Panc1 (cell line): ENCODE results near the gene LRRC10B. TPM values are rescaled to one million over a fixed set of nuclear protein-coding genes. Genes with fewer than 3 reads are reported as not detected.

ENCODE experiments used
- ATAC-seq: fragments of 200-7000 bp; cut with Tn5 transposase; 2 replicates; pipeline ENCODE4 v1.9.1; 2020; ENCODE audit warnings: mild to moderate bottlenecking, moderate library complexity
- BruUV-seq: library from RNA; stranded (reverse); fragments of 400-500 nt; replicated peaks from 2 replicates; lab custom pipeline; 2021; lab: Mats Ljungman, UMichigan
- CTCF ChIA-PET: fragments of 300-600 bp; sonication (Branson Sonifier 250); formaldehyde crosslinking; loops from one replicate; lab custom pipeline; 2022; ENCODE audit warnings: antibody characterized with exemption; lab: Charles Lee
- POLR2A ChIA-PET: fragments of 300-600 bp; sonication (Branson Sonifier 250); formaldehyde crosslinking; loops from one replicate; lab custom pipeline; 2022; ENCODE audit warnings: antibody characterized with exemption; lab: Charles Lee
- DNase-seq: peaks from one replicate; pipeline ENCODE4 v3.0.0-alpha.2; 2010; ENCODE audit warnings: low read depth, low spot score
- H3K27ac ChIP-seq: 2 replicates; pipeline ENCODE4 v1.5.1; 2011; ENCODE audit warnings: mild to moderate bottlenecking, low read length, inconsistent platforms
- H3K27me3 ChIP-seq: fragments of 200-500 bp; sonication (Bioruptor generic); 2 replicates; pipeline ENCODE4 v1.6.0; 2014; ENCODE audit warnings: low read length, inconsistent platforms; ENCODE audit not compliant: control insufficient read depth, insufficient read depth
- H3K36me3 ChIP-seq: fragments of 200-500 bp; sonication (Bioruptor generic); 2 replicates; pipeline ENCODE4 v1.5.1; 2014; ENCODE audit warnings: inconsistent platforms, mild to moderate bottlenecking, low read length, moderate library complexity; ENCODE audit not compliant: control insufficient read depth, insufficient read depth
- H3K4me1 ChIP-seq: 2 replicates; pipeline ENCODE4 v1.5.1; 2011; ENCODE audit warnings: inconsistent platforms, mild to moderate bottlenecking, low read length, moderate library complexity; ENCODE audit not compliant: control insufficient read depth, insufficient read depth
- H3K4me3 ChIP-seq, 2 experiments: 2 replicates each; pipeline ENCODE4 v1.5.1; 2011 to 2012; ENCODE audit warnings: low read depth in 2 of 2, low read length in 2 of 2, mild to moderate bottlenecking in 2 of 2, inconsistent platforms in 1 of 2, moderate library complexity in 1 of 2
- H3K9me3 ChIP-seq: fragments of 200-500 bp; sonication (Bioruptor generic); 2 replicates; pipeline ENCODE4 v1.5.1; 2014; ENCODE audit warnings: low read depth, mild to moderate bottlenecking, inconsistent platforms, low read length, moderate library complexity; ENCODE audit not compliant: control insufficient read depth, insufficient read depth
- POLR2AphosphoS5 ChIP-seq: IDR thresholded peaks from 2 replicates; pipeline ENCODE4 v1.6.1; 2012; ENCODE audit warnings: mild to moderate bottlenecking, low read depth, low read length, moderate library complexity
- SIN3A ChIP-seq: IDR thresholded peaks from 2 replicates; pipeline ENCODE4 v1.6.1; 2012; ENCODE audit warnings: low read depth, mild to moderate bottlenecking, low read length, moderate library complexity, borderline replicate concordance; ENCODE audit not compliant: insufficient read depth
- TCF7L2 ChIP-seq: IDR thresholded peaks from 2 replicates; pipeline ENCODE4 v1.6.1; 2011; ENCODE audit warnings: mild to moderate bottlenecking, low read depth, low read length, inconsistent platforms
- in situ Hi-C: cut with HindIII; loops from 2 replicates; pipeline ENCODE4 v1.10.0; 2016; ENCODE audit warnings: low sequenced_read_pairs, low pct_unique_long_range_greater_than_20kb
- intact Hi-C: fragments of 100-400 bp; cut with micrococcal nuclease; formaldehyde crosslinking; loops from one replicate; pipeline ENCODE4 v1.10.0; 2022; ENCODE audit not compliant: unreplicated experiment
- total RNA-seq: library from RNA; stranded (reverse); gene quantifications from one replicate; pipeline ENCODE4 v1.2.1, GENCODE V29; 2021; ENCODE audit not compliant: unreplicated experiment
- TF ChIP-seq, protein P1 (sequence below): fragments of 450-650 bp; IDR thresholded peaks from 2 replicates; pipeline ENCODE4 v1.5.1; 2017; ENCODE audit warnings: mild to moderate bottlenecking
- TF ChIP-seq, protein P2 (sequence below), 2 experiments: IDR thresholded peaks; 2 replicates each; pipeline ENCODE4 v1.6.1; 2011 to 2012; ENCODE audit warnings: low read depth in 2 of 2, control low read depth in 1 of 2, low read length in 1 of 2, mild to moderate bottlenecking in 1 of 2, moderate library complexity in 1 of 2; ENCODE audit not compliant: insufficient read depth in 1 of 2

LRRC10B gene
- total RNA-seq, 1 experiment from 2014 or later, result 0.23 TPM

DNA sequence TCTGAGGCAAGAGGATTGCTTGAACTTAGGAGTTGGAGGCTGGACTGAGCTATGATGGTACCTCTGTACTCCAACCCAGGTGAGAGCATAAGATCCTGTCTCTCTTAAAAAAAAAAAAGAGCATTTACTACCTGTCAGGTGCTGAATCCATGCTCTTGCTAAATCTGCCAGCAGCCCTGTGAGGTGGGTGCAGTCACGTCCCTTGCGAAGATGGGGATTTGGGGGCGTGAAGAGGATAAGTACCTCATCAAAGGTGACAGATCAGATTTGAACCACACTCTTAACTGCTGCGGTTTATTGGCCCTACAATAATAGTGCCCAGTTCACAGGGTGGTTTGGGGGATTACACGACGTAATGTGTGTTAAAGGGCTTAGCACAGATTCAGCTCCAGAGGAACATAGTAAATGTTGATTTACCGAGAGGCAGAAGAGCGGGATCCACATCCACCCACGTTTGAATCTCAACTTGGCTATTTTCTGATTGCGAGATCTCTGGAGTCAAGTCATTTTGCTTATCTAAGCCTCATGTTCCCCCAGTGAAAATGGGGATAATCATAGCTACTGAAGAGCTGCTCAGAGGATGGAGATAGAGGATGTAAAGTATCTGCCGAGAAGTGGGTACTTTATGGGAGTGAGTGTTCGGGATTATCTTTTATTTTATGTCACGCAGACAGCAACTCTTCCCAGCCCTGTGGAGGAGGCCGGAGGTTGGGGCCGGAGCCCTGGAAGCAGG, 28.1 kb upstream of the LRRC10B start:
- no peaks in the 10 kb centered on the region for H3K27me3 ChIP-seq
- H3K36me3 ChIP-seq, result no peaks in the 10 kb centered on the region
- peaks cover 3% of the 10 kb centered on the region; the same call in 1 of the 2 replicates for H3K4me1 ChIP-seq
- intact Hi-C loops (no loop called here), in situ Hi-C loops (no loop called here)
- no peak for TF ChIP-seq POLR2AphosphoS5
- TF ChIP-seq, protein P1, sequence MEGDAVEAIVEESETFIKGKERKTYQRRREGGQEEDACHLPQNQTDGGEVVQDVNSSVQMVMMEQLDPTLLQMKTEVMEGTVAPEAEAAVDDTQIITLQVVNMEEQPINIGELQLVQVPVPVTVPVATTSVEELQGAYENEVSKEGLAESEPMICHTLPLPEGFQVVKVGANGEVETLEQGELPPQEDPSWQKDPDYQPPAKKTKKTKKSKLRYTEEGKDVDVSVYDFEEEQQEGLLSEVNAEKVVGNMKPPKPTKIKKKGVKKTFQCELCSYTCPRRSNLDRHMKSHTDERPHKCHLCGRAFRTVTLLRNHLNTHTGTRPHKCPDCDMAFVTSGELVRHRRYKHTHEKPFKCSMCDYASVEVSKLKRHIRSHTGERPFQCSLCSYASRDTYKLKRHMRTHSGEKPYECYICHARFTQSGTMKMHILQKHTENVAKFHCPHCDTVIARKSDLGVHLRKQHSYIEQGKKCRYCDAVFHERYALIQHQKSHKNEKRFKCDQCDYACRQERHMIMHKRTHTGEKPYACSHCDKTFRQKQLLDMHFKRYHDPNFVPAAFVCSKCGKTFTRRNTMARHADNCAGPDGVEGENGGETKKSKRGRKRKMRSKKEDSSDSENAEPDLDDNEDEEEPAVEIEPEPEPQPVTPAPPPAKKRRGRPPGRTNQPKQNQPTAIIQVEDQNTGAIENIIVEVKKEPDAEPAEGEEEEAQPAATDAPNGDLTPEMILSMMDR, result no peak
- TF ChIP-seq TCF7L2, result no peak
- TF ChIP-seq, protein P2, sequence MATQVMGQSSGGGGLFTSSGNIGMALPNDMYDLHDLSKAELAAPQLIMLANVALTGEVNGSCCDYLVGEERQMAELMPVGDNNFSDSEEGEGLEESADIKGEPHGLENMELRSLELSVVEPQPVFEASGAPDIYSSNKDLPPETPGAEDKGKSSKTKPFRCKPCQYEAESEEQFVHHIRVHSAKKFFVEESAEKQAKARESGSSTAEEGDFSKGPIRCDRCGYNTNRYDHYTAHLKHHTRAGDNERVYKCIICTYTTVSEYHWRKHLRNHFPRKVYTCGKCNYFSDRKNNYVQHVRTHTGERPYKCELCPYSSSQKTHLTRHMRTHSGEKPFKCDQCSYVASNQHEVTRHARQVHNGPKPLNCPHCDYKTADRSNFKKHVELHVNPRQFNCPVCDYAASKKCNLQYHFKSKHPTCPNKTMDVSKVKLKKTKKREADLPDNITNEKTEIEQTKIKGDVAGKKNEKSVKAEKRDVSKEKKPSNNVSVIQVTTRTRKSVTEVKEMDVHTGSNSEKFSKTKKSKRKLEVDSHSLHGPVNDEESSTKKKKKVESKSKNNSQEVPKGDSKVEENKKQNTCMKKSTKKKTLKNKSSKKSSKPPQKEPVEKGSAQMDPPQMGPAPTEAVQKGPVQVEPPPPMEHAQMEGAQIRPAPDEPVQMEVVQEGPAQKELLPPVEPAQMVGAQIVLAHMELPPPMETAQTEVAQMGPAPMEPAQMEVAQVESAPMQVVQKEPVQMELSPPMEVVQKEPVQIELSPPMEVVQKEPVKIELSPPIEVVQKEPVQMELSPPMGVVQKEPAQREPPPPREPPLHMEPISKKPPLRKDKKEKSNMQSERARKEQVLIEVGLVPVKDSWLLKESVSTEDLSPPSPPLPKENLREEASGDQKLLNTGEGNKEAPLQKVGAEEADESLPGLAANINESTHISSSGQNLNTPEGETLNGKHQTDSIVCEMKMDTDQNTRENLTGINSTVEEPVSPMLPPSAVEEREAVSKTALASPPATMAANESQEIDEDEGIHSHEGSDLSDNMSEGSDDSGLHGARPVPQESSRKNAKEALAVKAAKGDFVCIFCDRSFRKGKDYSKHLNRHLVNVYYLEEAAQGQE (IDR thresholded peaks at IDR 0.05; ENCODE audit: insufficient read depth in 1 of 2, low read depth in 2 of 2, low read length in 1 of 2), result no peak
- no peak for TF ChIP-seq SIN3A
- H3K9me3 ChIP-seq, result no peaks in the 10 kb centered on the region
- ChIA-PET CTCF (interaction anchor here (0.7 kb wide), 1 partner anchor 25 kb away, joined by 3 read pairs; no protein-coding TSS in a partner anchor), POLR2A (interaction anchor here (0.6 kb wide), 1 partner anchor 14 kb away, joined by 4 read pairs; no protein-coding TSS in a partner anchor)
- no TSS peak for BruUV-seq
- no peak for DNase-seq
- H3K27ac ChIP-seq, result no peak overlapping the region
- no peak overlapping the region for H3K4me3 ChIP-seq
- no peak; the same call in 1 of the 2 replicates for ATAC-seq

DNA sequence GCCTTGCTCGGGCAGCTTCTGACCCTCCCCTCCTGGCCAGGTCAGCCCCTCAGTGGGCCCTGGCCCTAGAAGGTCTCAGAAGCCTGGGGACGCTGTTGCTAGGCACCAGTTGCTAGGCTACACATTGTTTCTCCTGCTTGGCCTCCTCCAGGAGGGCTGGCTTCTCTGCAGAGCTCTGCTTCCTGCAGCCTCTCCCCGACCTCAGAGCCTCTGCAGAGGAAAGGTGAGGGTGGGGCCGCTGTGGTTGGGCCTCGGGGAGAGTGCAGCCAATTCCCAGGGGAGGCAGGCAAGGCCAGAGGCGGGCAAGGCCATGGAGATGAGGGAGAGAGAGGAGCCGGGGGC, 27.6 kb upstream of the LRRC10B start:
- in situ Hi-C loops (no loop called here), intact Hi-C loops (no loop called here)
- Histone ChIP-seq H3K9me3 (no peaks in the 10 kb centered on the region), H3K36me3 (no peaks in the 10 kb centered on the region), H3K27ac (no peak overlapping the region), H3K27me3 (no peaks in the 10 kb centered on the region), H3K4me1 (peaks cover 3% of the 10 kb centered on the region; the same call in 1 of the 2 replicates), H3K4me3 (no peak overlapping the region)
- no TSS peak for BruUV-seq
- peak; percentile 40 for ATAC-seq
- no peak for DNase-seq
- TF ChIP-seq POLR2AphosphoS5, result no peak
- TF ChIP-seq SIN3A, result no peak
- TF ChIP-seq, protein P1, result no peak
- ChIA-PET CTCF (no interaction called here), POLR2A (no interaction called here)
